Osteocyte (in vitro differentiated cells): ENCODE measurements around the gene KIAA1755. TPM values are rescaled to one million over a fixed set of nuclear protein-coding genes. Genes with fewer than 3 reads are reported as not detected.
A peak's percentile ranks its signal among the peaks of the same experiment; 100 is the strongest.

Experiments used
- DNase-seq: peaks from one replicate; pipeline ENCODE4 v3.0.0; 2021; ENCODE audit warnings: mixed read lengths; ENCODE audit not compliant: unreplicated experiment; ENCODE audit errors: extremely low spot score
- H3K27ac Mint-ChIP-seq: one replicate; pipeline ENCODE4 v1.8.0; 2021; ENCODE audit warnings: mild to moderate bottlenecking, mixed read lengths; ENCODE audit not compliant: unreplicated experiment
- H3K27me3 Mint-ChIP-seq: one replicate; pipeline ENCODE4 v1.8.0; 2021; ENCODE audit warnings: mixed read lengths; ENCODE audit not compliant: unreplicated experiment
- H3K36me3 Mint-ChIP-seq: one replicate; pipeline ENCODE4 v1.8.0; 2021; ENCODE audit warnings: mixed read lengths; ENCODE audit not compliant: unreplicated experiment
- H3K4me1 Mint-ChIP-seq: one replicate; pipeline ENCODE4 v1.8.0; 2021; ENCODE audit warnings: mixed read lengths; ENCODE audit not compliant: unreplicated experiment
- H3K4me3 Mint-ChIP-seq: one replicate; pipeline ENCODE4 v1.8.0; 2021; ENCODE audit warnings: mild to moderate bottlenecking, moderate library complexity, mixed read lengths; ENCODE audit not compliant: unreplicated experiment
- H3K9me3 Mint-ChIP-seq: one replicate; pipeline ENCODE4 v1.8.0; 2021; ENCODE audit warnings: mixed read lengths; ENCODE audit not compliant: unreplicated experiment
- total RNA-seq: library from RNA; stranded (reverse); gene quantifications from 2 replicates; pipeline ENCODE4 v1.2.1, GENCODE V29; 2021
- TF ChIP-seq, protein P1 (sequence below): fragments of 200-600 bp; sonication (generic); IDR thresholded peaks from 2 replicates; pipeline ENCODE4 v1.5.0; 2021; ENCODE audit warnings: antibody characterized with exemption, mild to moderate bottlenecking, moderate library complexity

Gene KIAA1755
- total RNA-seq, 1 donor from 2014 or later: 50.2 TPM

DNA sequence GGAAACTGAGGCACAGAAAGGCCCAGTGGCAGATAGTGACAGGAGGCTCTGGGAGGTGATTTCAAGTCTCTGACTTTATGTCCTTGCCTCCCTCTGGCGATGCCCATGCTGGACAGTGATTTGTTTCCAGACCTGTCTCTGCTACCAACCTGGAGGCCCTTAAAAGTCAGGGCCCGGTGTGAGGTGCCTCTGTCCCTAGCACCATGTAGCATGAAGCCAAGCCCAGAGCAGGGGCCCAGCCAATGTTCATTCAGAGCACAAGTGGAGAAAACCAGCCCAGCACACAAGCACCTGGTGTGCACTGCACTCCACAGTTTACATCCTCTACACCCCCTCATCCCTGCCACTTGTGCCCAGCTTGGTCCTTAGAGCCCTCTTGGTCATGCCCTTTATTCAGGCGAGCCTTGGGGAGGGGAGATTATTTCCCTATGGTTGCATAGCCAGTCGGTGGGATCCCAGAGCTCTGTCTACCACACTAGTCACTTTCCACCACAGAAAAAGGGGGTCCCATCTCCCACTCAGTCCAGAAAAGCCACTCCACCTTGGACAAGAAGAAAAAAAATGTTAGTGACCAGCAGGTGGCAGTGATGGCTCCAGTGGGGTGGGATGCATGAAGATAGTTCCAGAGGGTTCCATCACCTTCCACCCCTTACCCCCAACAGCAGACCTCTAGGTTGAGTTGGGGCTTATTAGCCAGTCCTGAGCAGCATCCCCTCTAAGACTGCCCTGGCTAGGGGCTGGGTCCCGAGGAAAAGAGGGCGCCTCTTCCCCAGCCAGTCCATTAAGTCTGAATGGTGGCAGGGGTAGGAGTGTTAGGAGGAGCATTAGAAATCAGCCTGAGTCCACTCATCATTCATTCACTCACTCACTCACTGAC, 30.9 kb downstream of the KIAA1755 start:
- Mint-ChIP-seq H3K9me3 (no peaks in the 10 kb centered on the region), H3K4me3 (no peak overlapping the region), H3K27ac (no peak overlapping the region), H3K27me3 (no peaks in the 10 kb centered on the region), H3K36me3 (peaks cover 10% of the 10 kb centered on the region), H3K4me1 (peaks cover 13% of the 10 kb centered on the region)
- no peak for DNase-seq
- TF ChIP-seq, protein P1, sequence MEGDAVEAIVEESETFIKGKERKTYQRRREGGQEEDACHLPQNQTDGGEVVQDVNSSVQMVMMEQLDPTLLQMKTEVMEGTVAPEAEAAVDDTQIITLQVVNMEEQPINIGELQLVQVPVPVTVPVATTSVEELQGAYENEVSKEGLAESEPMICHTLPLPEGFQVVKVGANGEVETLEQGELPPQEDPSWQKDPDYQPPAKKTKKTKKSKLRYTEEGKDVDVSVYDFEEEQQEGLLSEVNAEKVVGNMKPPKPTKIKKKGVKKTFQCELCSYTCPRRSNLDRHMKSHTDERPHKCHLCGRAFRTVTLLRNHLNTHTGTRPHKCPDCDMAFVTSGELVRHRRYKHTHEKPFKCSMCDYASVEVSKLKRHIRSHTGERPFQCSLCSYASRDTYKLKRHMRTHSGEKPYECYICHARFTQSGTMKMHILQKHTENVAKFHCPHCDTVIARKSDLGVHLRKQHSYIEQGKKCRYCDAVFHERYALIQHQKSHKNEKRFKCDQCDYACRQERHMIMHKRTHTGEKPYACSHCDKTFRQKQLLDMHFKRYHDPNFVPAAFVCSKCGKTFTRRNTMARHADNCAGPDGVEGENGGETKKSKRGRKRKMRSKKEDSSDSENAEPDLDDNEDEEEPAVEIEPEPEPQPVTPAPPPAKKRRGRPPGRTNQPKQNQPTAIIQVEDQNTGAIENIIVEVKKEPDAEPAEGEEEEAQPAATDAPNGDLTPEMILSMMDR: peak; percentile 65

DNA sequence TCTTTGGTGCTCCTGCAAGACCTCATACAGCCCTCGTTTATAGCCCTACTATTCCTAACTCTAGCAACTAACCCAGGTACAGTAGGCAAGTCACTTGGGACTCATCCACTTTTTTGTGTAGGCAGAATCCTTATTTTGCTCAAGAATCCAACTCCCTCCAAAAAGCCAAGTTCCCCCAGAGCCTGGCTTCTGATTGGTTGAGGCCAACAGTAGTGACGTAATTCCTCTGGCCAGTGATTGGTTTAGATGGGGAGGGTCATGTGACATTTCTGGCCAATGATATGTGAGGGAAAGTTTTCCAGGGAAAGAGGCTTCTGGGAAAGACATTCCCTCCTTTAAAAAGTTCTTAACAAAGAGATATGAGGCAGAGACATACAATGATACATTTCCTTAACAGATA, 32.1 kb downstream of the KIAA1755 start:
- Mint-ChIP-seq H3K36me3 (peaks cover 10% of the 10 kb centered on the region), H3K9me3 (no peaks in the 10 kb centered on the region), H3K27ac (no peak overlapping the region), H3K4me1 (peaks cover 13% of the 10 kb centered on the region), H3K27me3 (no peaks in the 10 kb centered on the region), H3K4me3 (no peak overlapping the region)
- no peak for DNase-seq
- TF ChIP-seq, protein P1: no peak

DNA sequence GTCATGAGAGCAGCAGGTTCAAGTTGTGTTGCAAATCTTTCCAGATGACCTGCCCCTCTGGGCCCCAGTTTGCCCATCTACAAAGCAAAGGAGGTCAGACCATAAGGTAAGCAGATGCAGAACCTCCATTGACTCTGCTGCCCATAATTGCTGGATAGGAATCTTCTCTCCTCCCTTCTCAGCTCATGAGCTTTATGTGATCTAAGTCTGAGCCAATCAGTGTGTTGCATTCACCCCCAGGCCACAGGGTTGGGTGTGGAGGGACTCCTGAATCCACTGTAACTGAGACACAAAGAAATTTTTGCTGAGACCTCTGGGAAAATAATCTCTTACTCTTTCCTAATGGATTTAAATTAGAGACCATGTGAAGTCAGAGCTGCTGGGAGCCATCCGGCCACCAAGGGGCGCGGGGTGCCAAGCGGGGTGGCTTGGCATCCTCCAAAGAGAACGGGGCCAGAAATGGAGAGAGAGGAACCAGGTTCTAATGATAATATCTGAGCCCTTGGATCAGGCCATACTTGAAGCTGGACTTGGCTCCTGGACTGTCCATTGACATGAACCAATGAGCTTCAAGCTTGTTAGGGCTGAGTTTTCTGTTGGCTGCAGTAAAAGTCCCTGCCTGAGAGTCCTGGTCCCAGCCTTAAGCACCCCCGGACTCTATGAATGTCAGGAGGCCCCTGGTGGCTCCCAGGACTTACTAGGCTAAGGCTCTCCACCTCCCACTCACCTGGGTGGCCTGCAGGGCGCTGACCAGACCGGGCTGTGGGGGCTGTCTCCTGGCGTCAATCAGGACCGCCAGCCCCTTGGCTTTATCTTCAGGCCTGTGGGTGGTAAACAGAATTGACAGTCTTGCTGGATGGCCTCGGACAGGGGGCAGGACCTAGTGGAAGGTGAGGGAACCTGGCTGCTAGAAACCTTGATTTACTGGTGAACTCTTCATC, 32.8 kb downstream of the KIAA1755 start:
- H3K27ac Mint-ChIP-seq: no peak overlapping the region
- DNase-seq: no peak
- H3K27me3 Mint-ChIP-seq: no peaks in the 10 kb centered on the region
- TF ChIP-seq, protein P1: no peak
- H3K9me3 Mint-ChIP-seq: no peaks in the 10 kb centered on the region
- peaks cover 10% of the 10 kb centered on the region for H3K36me3 Mint-ChIP-seq
- H3K4me3 Mint-ChIP-seq: no peak overlapping the region
- H3K4me1 Mint-ChIP-seq: peaks cover 13% of the 10 kb centered on the region

DNA sequence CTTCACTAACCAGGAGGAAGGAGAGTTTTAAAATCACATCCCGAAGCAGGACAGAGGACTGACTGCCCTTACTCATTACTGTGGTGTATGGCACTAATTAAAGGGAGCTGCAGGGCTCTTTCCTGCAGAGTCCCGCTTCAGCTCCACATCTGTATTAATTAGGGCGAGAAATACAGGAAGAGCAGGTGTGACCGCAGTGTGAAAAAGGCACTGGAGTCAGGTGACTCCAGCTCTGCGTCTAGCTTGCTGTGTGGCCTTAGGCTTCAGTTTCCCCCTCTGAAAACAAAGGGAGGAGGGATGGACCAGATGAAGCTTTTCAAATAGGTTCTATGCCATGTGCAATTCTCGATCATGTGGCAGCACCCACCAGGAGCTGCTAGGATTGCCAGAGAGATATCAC, 34.0 kb downstream of the KIAA1755 start:
- no peak overlapping the region for H3K27ac Mint-ChIP-seq
- H3K4me1 Mint-ChIP-seq: peaks cover 9% of the 10 kb centered on the region
- H3K36me3 Mint-ChIP-seq: peaks cover 10% of the 10 kb centered on the region

More for the DNA sequence above, 34.0 kb downstream of the KIAA1755 start:
- TF ChIP-seq, protein P1: no peak
- H3K27me3 Mint-ChIP-seq: no peaks in the 10 kb centered on the region
- DNase-seq: no peak
- no peak overlapping the region for H3K4me3 Mint-ChIP-seq
- no peaks in the 10 kb centered on the region for H3K9me3 Mint-ChIP-seq
